SK-N-SH treated with all-trans-retinoic acid at 6 μM for 48 hours (cell line): ENCODE measurements around the gene NRARP.

Source experiments
- CREB5 ChIP-seq: fragments of 250-450 bp; sonication (Bioruptor Pico); IDR thresholded peaks from 2 replicates; pipeline ENCODE4 v1.5.1; 2020; ENCODE audit warnings: low read depth, mild to moderate bottlenecking, moderate library complexity
- CSDC2 ChIP-seq: fragments of 250-450 bp; sonication (Bioruptor Pico); IDR thresholded peaks from 2 replicates; pipeline ENCODE4 v1.5.0; 2020; ENCODE audit warnings: mild to moderate bottlenecking, moderate library complexity
- ESRRG ChIP-seq: fragments of 250-450 bp; sonication (Bioruptor Pico); IDR thresholded peaks from 2 replicates; pipeline ENCODE4 v1.6.1; 2021; ENCODE audit warnings: mild to moderate bottlenecking
- ISL1 ChIP-seq: fragments of 250-450 bp; sonication (Bioruptor Pico); IDR thresholded peaks from 2 replicates; pipeline ENCODE4 v2.1.2; 2022; ENCODE audit warnings: mild to moderate bottlenecking, moderate library complexity
- OSR1 ChIP-seq: fragments of 250-450 bp; sonication (Bioruptor Pico); IDR thresholded peaks from 2 replicates; pipeline ENCODE4 v1.8.0; 2022; ENCODE audit warnings: moderate library complexity, mild to moderate bottlenecking, inconsistent platforms
- PATZ1 ChIP-seq: fragments of 250-450 bp; sonication (Bioruptor Pico); IDR thresholded peaks from 2 replicates; pipeline ENCODE4 v1.8.0; 2020; ENCODE audit warnings: mild to moderate bottlenecking, moderate library complexity, borderline replicate concordance
- PPARA ChIP-seq: fragments of 250-450 bp; sonication (Bioruptor Pico); IDR thresholded peaks from 2 replicates; pipeline ENCODE4 v1.5.0; 2020; ENCODE audit warnings: mild to moderate bottlenecking, borderline replicate concordance
- RARB ChIP-seq: fragments of 250-450 bp; sonication (Bioruptor Pico); IDR thresholded peaks from 2 replicates; pipeline ENCODE4 v1.8.0; 2021; ENCODE audit warnings: mild to moderate bottlenecking, moderate library complexity
- TOX ChIP-seq: fragments of 250-450 bp; sonication (Bioruptor Pico); IDR thresholded peaks from 2 replicates; pipeline ENCODE4 v1.8.0; 2021; ENCODE audit warnings: mild to moderate bottlenecking, moderate library complexity, borderline replicate concordance
- ZFP3 ChIP-seq: fragments of 250-450 bp; sonication (Bioruptor Pico); IDR thresholded peaks from 2 replicates; pipeline ENCODE4 v1.5.0; 2020; ENCODE audit warnings: mild to moderate bottlenecking, moderate library complexity
- ZFP30 ChIP-seq: fragments of 450-650 bp; formaldehyde crosslinking; IDR thresholded peaks from 2 replicates; pipeline ENCODE4 v1.5.0; 2022; ENCODE audit warnings: mild to moderate bottlenecking, moderate library complexity
- ZNF565 ChIP-seq: fragments of 450-650 bp; formaldehyde crosslinking; conservative IDR thresholded peaks from 2 replicates; pipeline ENCODE4 v1.5.0; 2020; ENCODE audit warnings: low read depth, mild to moderate bottlenecking, moderate library complexity
- ZNF70 ChIP-seq: fragments of 450-650 bp; formaldehyde crosslinking; IDR thresholded peaks from 2 replicates; pipeline ENCODE4 v1.5.0; 2020; ENCODE audit warnings: mild to moderate bottlenecking, moderate library complexity
- ZNF8 ChIP-seq: fragments of 450-650 bp; formaldehyde crosslinking; IDR thresholded peaks from 2 replicates; pipeline ENCODE4 v1.5.0; 2020; ENCODE audit warnings: mild to moderate bottlenecking, moderate library complexity

GRCh38 chr9:137336735-137337134 is 34.7 kb upstream of the NRARP start:
- no peak for TF ChIP-seq ZNF8 (CRISPR knock-in tag)
- no peak for TF ChIP-seq CREB5 (CRISPR knock-in tag)
- no peak for TF ChIP-seq PATZ1 (CRISPR knock-in tag)
- TF ChIP-seq TOX, result no peak
- no peak for TF ChIP-seq RARB
- TF ChIP-seq ISL1 (CRISPR knock-in tag), result no peak
- TF ChIP-seq ZFP3, result no peak
- TF ChIP-seq CSDC2 (CRISPR knock-in tag), result no peak
- TF ChIP-seq ESRRG (CRISPR knock-in tag), result no peak
- no peak for TF ChIP-seq OSR1 (CRISPR knock-in tag)
- TF ChIP-seq ZFP30, result no peak
- no peak for TF ChIP-seq PPARA (CRISPR knock-in tag)
- TF ChIP-seq ZNF70 (CRISPR knock-in tag), result no peak
- TF ChIP-seq ZNF565, result no peak
